ENCODE data around the gene TMEM18. TPM values are rescaled to one million over a fixed set of nuclear protein-coding genes. Genes with fewer than 3 reads are reported as not detected.

Gene TMEM18
- total RNA-seq, 1 experiment from 2014 or later: 33.5 TPM

DNA sequence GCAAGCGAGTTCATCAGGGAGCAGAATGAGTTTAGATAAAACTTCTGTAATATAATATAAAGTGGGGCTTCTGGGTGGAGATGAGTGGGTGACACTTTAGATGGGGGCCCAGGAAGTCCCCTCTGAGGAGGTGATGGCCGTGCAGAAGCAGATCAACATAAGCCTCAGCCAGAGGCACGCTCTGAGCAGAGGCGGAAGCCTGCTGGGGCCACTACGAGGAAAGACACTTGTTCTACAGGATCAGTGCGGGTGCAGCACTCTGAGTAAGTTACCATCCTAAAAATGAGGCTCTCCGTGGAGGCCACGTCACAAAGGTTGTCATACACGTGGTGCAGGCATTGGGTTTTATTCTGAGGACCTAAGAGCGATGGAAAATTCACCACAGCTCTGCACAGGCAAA is 22.3 kb downstream of the TMEM18 start:
- ChIA-PET RAD21 (ENCODE audit: low non-redundant PET in 1 of 2, low total read pairs in 2 of 2, uncharacterized antibody in 2 of 2, unreplicated experiment in 2 of 2) (no interaction called here), CTCF (no interaction called here), POLR2A (no interaction called here)
- Histone ChIP-seq H3K9me2 (ENCODE audit: insufficient read depth) (no peaks in the 10 kb centered on the region), H3K4me3 (replicated peaks in 1 of 2; ENCODE audit: low read depth in 1 of 2, low read length in 2 of 2) (no peak overlapping the region), H4K20me1 (ENCODE audit: insufficient read depth) (no peaks in the 10 kb centered on the region), H3K36me3 (ENCODE audit: control insufficient read depth in 1 of 2, insufficient read depth in 2 of 2, low read length in 2 of 2) (no peaks in the 10 kb centered on the region), H3K9me3 (ENCODE audit: control insufficient read depth in 1 of 2, insufficient read depth in 1 of 2, low read depth in 1 of 2, low read length in 2 of 2) (no peaks in the 10 kb centered on the region), H3K27ac (ENCODE audit: low read depth, low read length) (no peak overlapping the region), H3K4me2 (ENCODE audit: low read length) (no peak overlapping the region), H3K27me3 (ENCODE audit: insufficient read depth, low read length) (0 out of 2 replicates have a peak, but pooled peaks cover 3% of the 10 kb centered on the region), H3K9ac (ENCODE audit: low read length) (no peak overlapping the region), H3K79me2 (ENCODE audit: insufficient read depth, low read length) (no peaks in the 10 kb centered on the region), H2AFZ (ENCODE audit: low read depth, low read length, poor library complexity, severe bottlenecking) (no peak overlapping the region), H3K4me1 (ENCODE audit: control insufficient read depth in 1 of 2, insufficient read depth in 2 of 2, low read length in 2 of 2) (no peaks in the 10 kb centered on the region)
- intact Hi-C loops (cut with micrococcal nuclease): no loop called here
- ATAC-seq (no peak), DNase-seq (ENCODE audit: low read depth, low spot score) (no peak)
- no peak for TF ChIP-seq CTCF (IDR thresholded peaks at IDR 0.05 in 2 of 3, conservative IDR thresholded peaks at IDR 0.05 in 1 of 3; ENCODE audit: borderline replicate concordance in 1 of 3, insufficient read depth in 1 of 3, low read depth in 2 of 3, low read length in 2 of 3)
- TF ChIP-seq TCF7L2 (IDR thresholded peaks at IDR 0.05; ENCODE audit: borderline replicate concordance, extremely low read depth, insufficient read depth, insufficient read length): no peak
- TF ChIP-seq, protein P1, sequence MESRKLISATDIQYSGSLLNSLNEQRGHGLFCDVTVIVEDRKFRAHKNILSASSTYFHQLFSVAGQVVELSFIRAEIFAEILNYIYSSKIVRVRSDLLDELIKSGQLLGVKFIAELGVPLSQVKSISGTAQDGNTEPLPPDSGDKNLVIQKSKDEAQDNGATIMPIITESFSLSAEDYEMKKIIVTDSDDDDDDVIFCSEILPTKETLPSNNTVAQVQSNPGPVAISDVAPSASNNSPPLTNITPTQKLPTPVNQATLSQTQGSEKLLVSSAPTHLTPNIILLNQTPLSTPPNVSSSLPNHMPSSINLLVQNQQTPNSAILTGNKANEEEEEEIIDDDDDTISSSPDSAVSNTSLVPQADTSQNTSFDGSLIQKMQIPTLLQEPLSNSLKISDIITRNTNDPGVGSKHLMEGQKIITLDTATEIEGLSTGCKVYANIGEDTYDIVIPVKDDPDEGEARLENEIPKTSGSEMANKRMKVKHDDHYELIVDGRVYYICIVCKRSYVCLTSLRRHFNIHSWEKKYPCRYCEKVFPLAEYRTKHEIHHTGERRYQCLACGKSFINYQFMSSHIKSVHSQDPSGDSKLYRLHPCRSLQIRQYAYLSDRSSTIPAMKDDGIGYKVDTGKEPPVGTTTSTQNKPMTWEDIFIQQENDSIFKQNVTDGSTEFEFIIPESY (IDR thresholded peaks at IDR 0.05; ENCODE audit: extremely low read depth, insufficient replicate concordance, low read length): no peak
- TF ChIP-seq EGR1 (IDR thresholded peaks at IDR 0.05; ENCODE audit: low read depth): no peak
- BruUV-seq (replicated peaks): no TSS peak

Data from HCT116 (cell line).